H1 (cell line): ENCODE data around the gene NKX2-8. TPM values are rescaled to one million over a fixed set of nuclear protein-coding genes. Genes with fewer than 3 reads are reported as not detected.
"Not testable (repeated sequence)": the region's sequence is repeated elsewhere in the genome, so short reads cannot be mapped to it uniquely, and the experiment has no call there.

Source experiments
- CTCF ChIA-PET: fragments of 300-600 bp; sonication (Branson Sonifier 250); formaldehyde crosslinking; loops from one replicate; lab custom pipeline; 2021; ENCODE audit not compliant: partially characterized antibody; lab: Charles Lee
- POLR2A ChIA-PET: fragments of 300-600 bp; sonication (Branson Sonifier 250); formaldehyde crosslinking; loops from one replicate; lab custom pipeline; 2021; ENCODE audit warnings: inconsistent platforms; ENCODE audit not compliant: partially characterized antibody; lab: Charles Lee
- DNase-seq, 2 experiments: peaks; one replicate each; pipeline versions ENCODE4 v3.0.0 to v3.0.0-alpha.2; 2010 to 2022; ENCODE audit warnings: low spot score in 2 of 2, low read depth in 1 of 2, mixed read lengths in 1 of 2
- FAIRE-seq: peaks from 2 replicates; lab custom pipeline; 2011; peaks lifted over from hg19 to GRCh38; lab: Jason Lieb, UNC
- H2AFZ ChIP-seq: 2 replicates; pipeline ENCODE4 v1.8.1; 2012; ENCODE audit warnings: low read length, inconsistent platforms
- H2AK5ac ChIP-seq: 2 replicates; pipeline ENCODE4 v1.6.1; 2013; ENCODE audit warnings: low read depth, low read length
- H2BK120ac ChIP-seq: replicated peaks from 2 replicates; pipeline ENCODE3; 2013; ENCODE audit warnings: low read depth, low read length, inconsistent platforms
- H2BK12ac ChIP-seq: 2 replicates; pipeline ENCODE4 v1.6.1; 2013; ENCODE audit warnings: low read depth, low read length
- H2BK15ac ChIP-seq: 2 replicates; pipeline ENCODE4 v1.6.1; 2013; ENCODE audit warnings: low read length
- H2BK20ac ChIP-seq: 2 replicates; pipeline ENCODE4 v1.6.1; 2013; ENCODE audit warnings: low read length
- H2BK5ac ChIP-seq: 2 replicates; pipeline ENCODE4 v1.6.1; 2013; ENCODE audit warnings: low read depth, low read length
- H3K14ac ChIP-seq: 2 replicates; pipeline ENCODE4 v1.6.1; 2013; ENCODE audit warnings: inconsistent platforms; ENCODE audit not compliant: insufficient read length
- H3K18ac ChIP-seq: 2 replicates; pipeline ENCODE4 v1.6.1; 2013; ENCODE audit warnings: low read length; ENCODE audit errors: extremely low read depth
- H3K23ac ChIP-seq: 2 replicates; pipeline ENCODE4 v1.6.1; 2013; ENCODE audit warnings: inconsistent platforms; ENCODE audit not compliant: insufficient read length
- H3K23me2 ChIP-seq: 2 replicates; pipeline ENCODE4 v1.6.1; 2013; ENCODE audit warnings: low read depth, low read length
- H3K27ac ChIP-seq: 2 replicates; pipeline ENCODE4 v1.6.1; 2011; ENCODE audit warnings: low read depth, low read length, inconsistent platforms
- H3K27me3 ChIP-seq, 4 experiments: replicated peaks in 1 of 4; 1 replicate in 1 of 4; 2 replicates in 3 of 4; pipeline versions ENCODE4 v1.6.1 to v1.8.1; 2011 to 2013; ENCODE audit warnings: low read length in 3 of 4, mild to moderate bottlenecking in 3 of 4, inconsistent platforms in 2 of 4, mixed read lengths in 2 of 4, moderate library complexity in 1 of 4; ENCODE audit not compliant: control insufficient read depth in 3 of 4, insufficient read depth in 3 of 4; ENCODE audit errors: extremely low read depth in 1 of 4
- H3K36me3 ChIP-seq, 4 experiments: 2 replicates each; pipeline versions ENCODE4 v1.6.1 to v1.8.1; 2011 to 2013; ENCODE audit warnings: mild to moderate bottlenecking in 4 of 4, low read length in 3 of 4, moderate library complexity in 2 of 4, control low read depth in 1 of 4, inconsistent platforms in 1 of 4; ENCODE audit not compliant: insufficient read depth in 4 of 4, control insufficient read depth in 2 of 4
- H3K4ac ChIP-seq: replicated peaks from 2 replicates; pipeline ENCODE3; 2013; ENCODE audit warnings: low read length, low read depth, mixed read lengths, inconsistent platforms; ENCODE audit not compliant: insufficient read length
- H3K4me1 ChIP-seq, 4 experiments: replicated peaks in 1 of 4; 1 replicate in 1 of 4; 2 replicates in 3 of 4; pipeline versions ENCODE4 v1.6.1 to v1.8.1; 2011 to 2013; ENCODE audit warnings: low read length in 3 of 4, inconsistent platforms in 2 of 4, mixed read lengths in 1 of 4; ENCODE audit not compliant: insufficient read depth in 4 of 4, control insufficient read depth in 3 of 4
- H3K4me2 ChIP-seq, 2 experiments: 2 replicates each; pipeline versions ENCODE4 v1.6.1 to v1.8.1; 2011 to 2013; ENCODE audit warnings: low read depth in 2 of 2, low read length in 2 of 2, control low read depth in 1 of 2, inconsistent platforms in 1 of 2, mild to moderate bottlenecking in 1 of 2; ENCODE audit not compliant: insufficient read depth in 1 of 2
- H3K4me3 ChIP-seq, 4 experiments: fragments of 200-600, 300-600 bp in 1 of 4; sonication (generic), shearing (Covaris generic), sonication (Bioruptor Twin) in 1 of 4; 2 replicates each; pipeline versions ENCODE4 v1.5.1 to v1.8.1; 2011 to 2016; ENCODE audit warnings: low read length in 4 of 4, low read depth in 3 of 4, control low read depth in 2 of 4, inconsistent platforms in 2 of 4, mild to moderate bottlenecking in 2 of 4, mixed read lengths in 1 of 4, moderate library complexity in 1 of 4; ENCODE audit not compliant: insufficient read depth in 2 of 4; ENCODE audit errors: extremely low read depth in 1 of 4
- H3K56ac ChIP-seq: replicated peaks from 2 replicates; pipeline ENCODE3; 2013; ENCODE audit warnings: low read depth, mild to moderate bottlenecking, mixed read lengths, low read length, inconsistent platforms; ENCODE audit not compliant: insufficient read length
- H3K79me1 ChIP-seq: 2 replicates; pipeline ENCODE4 v1.6.1; 2013; ENCODE audit warnings: low read depth, low read length, control low read depth
- H3K79me2 ChIP-seq, 2 experiments: 2 replicates each; pipeline versions ENCODE4 v1.6.1 to v1.8.1; 2012 to 2013; ENCODE audit warnings: low read length in 2 of 2, mild to moderate bottlenecking in 2 of 2, inconsistent platforms in 1 of 2; ENCODE audit not compliant: insufficient read depth in 2 of 2, control insufficient read depth in 1 of 2
- H3K9ac ChIP-seq, 4 experiments: replicated peaks in 1 of 4; 1 replicate in 1 of 4; 2 replicates in 3 of 4; pipeline versions ENCODE4 v1.6.1 to v1.8.1; 2011 to 2013; ENCODE audit warnings: low read depth in 3 of 4, low read length in 3 of 4, control low read depth in 2 of 4, mild to moderate bottlenecking in 2 of 4, moderate library complexity in 2 of 4, inconsistent platforms in 1 of 4; ENCODE audit errors: extremely low read depth in 1 of 4
- H3K9me3 ChIP-seq, 2 experiments: 2 replicates each; pipeline versions ENCODE4 v1.6.1 to v1.8.1; 2012 to 2013; ENCODE audit warnings: mild to moderate bottlenecking in 2 of 2, moderate library complexity in 2 of 2, control low read depth in 1 of 2, inconsistent platforms in 1 of 2, low read depth in 1 of 2, low read length in 1 of 2, mixed read lengths in 1 of 2; ENCODE audit not compliant: insufficient read depth in 2 of 2
- H4K20me1 ChIP-seq, 2 experiments: replicated peaks in 1 of 2; 2 replicates each; pipeline versions ENCODE3 to v1.8.1; 2011 to 2013; ENCODE audit warnings: inconsistent platforms in 2 of 2, low read length in 2 of 2, mild to moderate bottlenecking in 1 of 2; ENCODE audit not compliant: insufficient read depth in 2 of 2, control insufficient read depth in 1 of 2
- H4K5ac ChIP-seq: 2 replicates; pipeline ENCODE4 v1.6.1; 2013; ENCODE audit warnings: low read length, low read depth, mixed read lengths, inconsistent platforms; ENCODE audit not compliant: insufficient read length
- H4K8ac ChIP-seq: 2 replicates; pipeline ENCODE4 v1.8.0; 2013; ENCODE audit warnings: mild to moderate bottlenecking, moderate library complexity, low read length, inconsistent platforms; ENCODE audit not compliant: insufficient read depth; ENCODE audit errors: extremely low read depth
- H4K91ac ChIP-seq: replicated peaks from 2 replicates; pipeline ENCODE3; 2013; ENCODE audit warnings: low read length, mixed read lengths, inconsistent platforms; ENCODE audit not compliant: insufficient read length
- whole genome bisulfite sequencing, 2 experiments: shearing (Covaris generic) in 1 of 2; methylation state at CpG; one replicate each; pipeline versions ENCODE4 v1.1.6 to v1.1.7; 2013 to 2015; ENCODE audit warnings: low lambda C conversion rate in 2 of 2, mixed read lengths in 2 of 2, inconsistent platforms in 1 of 2, low coverage in 1 of 2, missing lambda C conversion rate in 1 of 2; ENCODE audit not compliant: insufficient replicate concordance in 2 of 2, insufficient coverage in 1 of 2, insufficient read length in 1 of 2; ENCODE audit errors: extremely low coverage in 1 of 2, missing lambda C conversion rate in 1 of 2; 5-methylcytosine and 5-hydroxymethylcytosine counted together
- polyA plus RNA-seq, 7 experiments: library from polyadenylated mRNA; depleted of rRNA in 3 of 7; stranded (reverse) in 5 of 7; unstranded in 2 of 7; fragments of >200 nt in 5 of 7; fragments of 200-250 nt in 2 of 7; gene quantifications; 1 replicate in 5 of 7; 2 replicates in 1 of 7; 4 replicates in 1 of 7; pipeline versions ENCODE4 v1.2.1 to v1.2.3, GENCODE V29; 2011 to 2013; ENCODE audit warnings: missing spikeins in 2 of 7, mixed read lengths in 2 of 7
- total RNA-seq: library from RNA; stranded (reverse); fragmentation: NEBNext Ultra II Directional; extraction: Animal tissue kit (Norgen Biotek cat#: 25700); gene quantifications from 2 replicates; pipeline ENCODE4 v1.2.1, GENCODE V29; 2021

NKX2-8 gene
- total and polyA plus RNA-seq, 2 of the 8 experiments (the other 6 are each of a cell fraction or from before 2014, with no cell fraction given), result not detected

GRCh38 chr14:36544280-36544679 is 38.1 kb downstream of the NKX2-8 start:
- H3K36me3 ChIP-seq, H3K79me2 ChIP-seq, H2AK5ac ChIP-seq, H4K5ac ChIP-seq, H3K18ac ChIP-seq, H3K23me2 ChIP-seq, H3K56ac ChIP-seq, H2BK15ac ChIP-seq, H3K27ac ChIP-seq, H3K4me2 ChIP-seq, H2BK5ac ChIP-seq, H3K4ac ChIP-seq, H2BK120ac ChIP-seq, H3K9ac ChIP-seq, H3K4me3 ChIP-seq, H4K20me1 ChIP-seq, FAIRE-seq, H2BK20ac ChIP-seq, H3K27me3 ChIP-seq, H3K79me1 ChIP-seq, H3K4me1 ChIP-seq, H3K9me3 ChIP-seq, DNase-seq, H4K91ac ChIP-seq, H3K14ac ChIP-seq, H2BK12ac ChIP-seq, POLR2A ChIA-PET, H4K8ac ChIP-seq, H2AFZ ChIP-seq, H3K23ac ChIP-seq: not testable (repeated sequence)
- CTCF ChIA-PET, result interaction anchor here (0.8 to 7.7 kb wide), 6 partner anchors 11 to 606 kb away, joined by 3 to 76 read pairs (median 6); no protein-coding TSS in a partner anchor
- 96% methylated on average over 14 of the region's 16 CpGs; no CpG with 5 or more reads in 1 of the 2 experiments for WGBS, 2 experiments
